Neural progenitor cell (in vitro differentiated cells): Measurements from ENCODE around the gene AIFM3. TPM values are rescaled to one million over a fixed set of nuclear protein-coding genes. Genes with fewer than 3 reads are reported as not detected.

Source experiments
- DNase-seq: peaks from one replicate; pipeline ENCODE4 v3.0.0-alpha.2; 2016; ENCODE audit warnings: low spot score
- H2AFZ ChIP-seq: fragments of 200-600 bp; sonication (generic); replicated peaks from 2 replicates; pipeline ENCODE4 v1.6.1; 2016; ENCODE audit warnings: antibody characterized with exemption
- H3F3A ChIP-seq: fragments of 200-600 bp; sonication (generic); 2 replicates; pipeline ENCODE4 v1.6.1; 2016; ENCODE audit warnings: antibody characterized with exemption, low read depth
- H3K27ac ChIP-seq: fragments of 200-600 bp; sonication (generic); 2 replicates; pipeline ENCODE4 v1.5.1; 2016; ENCODE audit warnings: mild to moderate bottlenecking
- H3K27me3 ChIP-seq: fragments of 200-600 bp; sonication (generic); 2 replicates; pipeline ENCODE4 v1.6.1; 2016; ENCODE audit warnings: mild to moderate bottlenecking, moderate library complexity
- H3K36me3 ChIP-seq: fragments of 200-600 bp; sonication (generic); 2 replicates; pipeline ENCODE4 v1.5.1; 2016
- H3K4me1 ChIP-seq: fragments of 200-600 bp; sonication (generic); 2 replicates; pipeline ENCODE4 v1.6.1; 2016; ENCODE audit warnings: mixed run types
- H3K4me2 ChIP-seq: fragments of 200-600 bp; sonication (generic); 2 replicates; pipeline ENCODE4 v1.6.1; 2016
- H3K4me3 ChIP-seq: fragments of 200-600 bp; sonication (generic); 2 replicates; pipeline ENCODE4 v1.5.1; 2016
- H3K79me2 ChIP-seq: fragments of 200-600 bp; sonication (generic); 2 replicates; pipeline ENCODE4 v1.6.1; 2016; ENCODE audit warnings: low read depth
- H3K9ac ChIP-seq: fragments of 200-600 bp; sonication (generic); 2 replicates; pipeline ENCODE4 v1.6.1; 2016
- H3K9me3 ChIP-seq: fragments of 200-600 bp; sonication (generic); 2 replicates; pipeline ENCODE4 v1.5.1; 2016; ENCODE audit warnings: low read depth
- H4K20me1 ChIP-seq: fragments of 200-600 bp; sonication (generic); 2 replicates; pipeline ENCODE4 v1.6.1; 2016; ENCODE audit warnings: low read depth
- H3K27ac Mint-ChIP-seq: 3 replicates; pipeline ENCODE4 v1.8.0; 2021; ENCODE audit warnings: mixed read lengths
- H3K27me3 Mint-ChIP-seq: 2 replicates; pipeline ENCODE4 v1.8.0; 2022; ENCODE audit warnings: low read depth, mild to moderate bottlenecking, inconsistent platforms, moderate library complexity, mixed read lengths; ENCODE audit not compliant: insufficient read depth
- H3K36me3 Mint-ChIP-seq: 3 replicates; pipeline ENCODE4 v1.8.0; 2021; ENCODE audit warnings: mixed read lengths
- H3K4me1 Mint-ChIP-seq: 3 replicates; pipeline ENCODE4 v1.8.0; 2021; ENCODE audit warnings: mixed read lengths
- H3K4me3 Mint-ChIP-seq: 3 replicates; pipeline ENCODE4 v1.8.0; 2021; ENCODE audit warnings: mild to moderate bottlenecking, moderate library complexity, mixed read lengths
- H3K9me3 Mint-ChIP-seq: 3 replicates; pipeline ENCODE4 v1.8.0; 2020; ENCODE audit warnings: mixed read lengths
- CTCF ChIP-seq: fragments of 200-600 bp; sonication (generic); IDR thresholded peaks from 2 replicates; pipeline ENCODE4 v1.5.1; 2017; ENCODE audit warnings: antibody characterized with exemption, mild to moderate bottlenecking
- EZH2 ChIP-seq: fragments of 200-600 bp; sonication (generic); IDR thresholded peaks from 2 replicates; pipeline ENCODE4 v1.6.1; 2017; ENCODE audit warnings: antibody characterized with exemption, mild to moderate bottlenecking, moderate library complexity
- EZH2phosphoT487 ChIP-seq: fragments of 200-600 bp; sonication (generic); IDR thresholded peaks from 2 replicates; pipeline ENCODE4 v1.6.1; 2017; ENCODE audit warnings: antibody characterized with exemption
- total RNA-seq: library from RNA; depleted of rRNA; stranded (reverse); fragments of >200 nt; gene quantifications from 2 replicates; pipeline ENCODE4 v1.2.3, GENCODE V29; 2015; ENCODE audit warnings: low replicate concordance

Gene AIFM3
- total RNA-seq, 1 donor from 2014 or later, result 4.3 TPM

DNA sequence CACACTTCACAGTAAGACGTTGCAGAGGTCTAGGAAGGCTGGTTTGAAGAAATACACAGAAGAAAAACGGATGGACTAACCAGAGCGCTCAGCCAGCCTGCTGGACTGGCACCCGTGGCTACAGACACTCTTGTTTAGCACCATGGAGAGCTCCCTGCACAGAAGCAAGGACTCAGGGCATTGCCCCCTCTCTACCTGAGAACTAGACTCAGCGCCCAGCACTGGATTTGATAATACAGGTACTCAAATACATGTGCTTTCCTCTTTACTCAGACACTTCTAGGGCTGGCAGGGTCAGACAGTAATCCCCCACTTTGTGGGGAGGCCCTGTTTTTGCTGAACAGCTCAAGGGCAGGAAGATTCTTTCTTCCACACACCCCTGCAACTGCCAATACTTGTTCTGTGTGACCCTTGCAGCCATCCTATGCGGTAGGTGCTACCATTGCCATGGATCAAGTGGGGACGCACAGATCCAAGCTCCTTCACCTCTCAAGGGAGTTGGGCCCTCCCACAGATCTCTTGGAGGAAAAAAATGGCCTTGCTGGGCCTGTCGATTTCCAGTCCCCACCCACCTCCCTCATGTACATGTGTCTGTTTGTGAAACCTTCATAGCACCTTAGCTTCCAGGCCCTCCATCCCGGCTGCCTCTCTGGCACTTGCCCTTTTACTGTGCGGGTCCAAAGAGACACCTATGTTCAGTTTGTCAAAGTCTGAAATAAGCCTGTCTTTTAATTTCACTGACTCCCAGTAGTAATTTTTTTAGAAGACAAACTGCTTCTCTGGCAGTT, 42.8 kb downstream of the AIFM3 start:
- TF ChIP-seq EZH2phosphoT487 (no peak), EZH2 (no peak)
- Histone ChIP-seq H3K9me3 (no peaks in the 10 kb centered on the region), H3K27ac (no peak overlapping the region), H3K27me3 (no peaks in the 10 kb centered on the region), H3K4me1 (peaks cover 11% of the 10 kb centered on the region), H3K4me3 (no peak overlapping the region), H3K4me2 (no peak overlapping the region), H3K79me2 (no peaks in the 10 kb centered on the region), H2AFZ (no peak overlapping the region), H4K20me1 (peaks cover 23% of the 10 kb centered on the region), H3F3A (peaks cover 21% of the 10 kb centered on the region), H3K36me3 (no peaks in the 10 kb centered on the region), H3K9ac (no peak overlapping the region)
- H3K4me1 Mint-ChIP-seq, result peaks cover 39% of the 10 kb centered on the region
- H3K27ac Mint-ChIP-seq, result no peak overlapping the region
- H3K36me3 Mint-ChIP-seq, result peaks cover 26% of the 10 kb centered on the region
- H3K4me3 Mint-ChIP-seq, result no peak overlapping the region
- no peaks in the 10 kb centered on the region for H3K9me3 Mint-ChIP-seq
- H3K27me3 Mint-ChIP-seq, result peaks cover 7% of the 10 kb centered on the region
- peak; percentile 88 for DNase-seq

DNA sequence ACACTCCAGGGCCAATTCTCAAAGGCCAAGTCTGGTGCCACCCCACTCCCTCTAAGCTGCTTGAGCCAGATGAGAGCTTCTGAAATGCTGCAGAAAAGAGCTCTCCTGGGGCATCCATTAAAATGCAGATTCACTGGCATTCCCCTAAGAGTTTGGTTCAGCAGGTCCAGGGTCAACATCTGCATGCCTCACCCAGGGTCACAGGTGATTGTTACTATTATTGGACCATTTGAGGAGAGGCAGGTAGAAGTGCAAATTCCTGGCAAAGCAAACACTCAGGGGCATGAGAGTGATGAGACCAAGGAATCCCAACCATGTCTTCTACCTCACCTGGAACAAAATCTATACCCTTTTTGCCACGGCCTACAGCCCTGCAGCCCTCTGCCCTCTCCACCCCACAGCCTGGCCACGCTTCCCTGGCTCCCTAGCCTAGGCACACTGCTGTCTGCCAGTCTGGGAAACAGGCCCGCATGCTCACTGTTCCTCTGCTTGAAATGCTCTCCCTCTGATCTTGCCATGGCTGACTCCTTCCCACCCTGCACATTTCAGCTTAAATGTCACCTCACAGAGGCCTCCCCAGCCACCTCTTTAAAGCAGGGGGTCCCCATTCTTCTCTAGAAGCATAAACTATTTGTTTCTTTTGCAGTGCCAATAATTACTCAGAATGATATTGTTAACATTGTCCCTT, 43.5 kb downstream of the AIFM3 start:
- Histone ChIP-seq H3K9me3 (no peaks in the 10 kb centered on the region), H3K4me3 (no peak overlapping the region), H3K27me3 (no peaks in the 10 kb centered on the region), H3K27ac (no peak overlapping the region), H3K79me2 (no peaks in the 10 kb centered on the region), H3K9ac (no peak overlapping the region), H4K20me1 (peaks cover 23% of the 10 kb centered on the region), H3F3A (peaks cover 28% of the 10 kb centered on the region), H3K36me3 (no peaks in the 10 kb centered on the region), H2AFZ (no peak overlapping the region), H3K4me2 (no peak overlapping the region), H3K4me1 (peaks cover 18% of the 10 kb centered on the region)
- DNase-seq, result no peak
- Mint-ChIP-seq H3K4me3 (no peak overlapping the region), H3K9me3 (no peaks in the 10 kb centered on the region), H3K36me3 (peaks cover 26% of the 10 kb centered on the region), H3K4me1 (peaks cover 47% of the 10 kb centered on the region), H3K27ac (no peak overlapping the region), H3K27me3 (peaks cover 7% of the 10 kb centered on the region)
- TF ChIP-seq CTCF (no peak), EZH2phosphoT487 (no peak), EZH2 (no peak)

- H3K4me1 ChIP-seq, result peaks cover 23% of the 10 kb centered on the region
- H3K4me2 ChIP-seq, result peak overlapping the region; percentile 89
- H3K27me3 Mint-ChIP-seq, result peaks cover 6% of the 10 kb centered on the region
Measured at GRCh38 chr22:21012446-21013407, 45.7 kb downstream of the AIFM3 start.

More at GRCh38 chr22:21012446-21013407, 45.7 kb downstream of the AIFM3 start:
- Histone ChIP-seq H3K27ac (no peak overlapping the region), H3K27me3 (no peaks in the 10 kb centered on the region), H4K20me1 (peaks cover 20% of the 10 kb centered on the region), H3K4me3 (peak overlapping the region; percentile 64), H3K9me3 (no peaks in the 10 kb centered on the region), H3K79me2 (no peaks in the 10 kb centered on the region), H3F3A (peaks cover 28% of the 10 kb centered on the region), H3K36me3 (no peaks in the 10 kb centered on the region), H2AFZ (no peak overlapping the region), H3K9ac (no peak overlapping the region)
- Mint-ChIP-seq H3K36me3 (peaks cover 17% of the 10 kb centered on the region), H3K4me3 (peak overlapping the region; percentile 96), H3K27ac (peak overlapping the region; percentile 92), H3K9me3 (no peaks in the 10 kb centered on the region), H3K4me1 (peaks cover 63% of the 10 kb centered on the region)
- no peak for DNase-seq
- TF ChIP-seq EZH2 (no peak), CTCF (no peak), EZH2phosphoT487 (no peak)
